ENCODE results near the gene MBD6. TPM values are rescaled to one million over a fixed set of nuclear protein-coding genes. Genes with fewer than 3 reads are reported as not detected.

Gene MBD6
- total and polyA plus RNA-seq, 2 of the 13 experiments (the other 11 are each of a cell fraction or from before 2014, with no cell fraction given), result 4.1 to 5.9 TPM

GRCh38 chr12:57547288-57548012 lies 24.8 kb downstream of the MBD6 start (continued):
- TF ChIP-seq PBX2 (CRISPR knock-in tag; IDR thresholded peaks at IDR 0.05), result no peak
- TF ChIP-seq THAP11 (CRISPR knock-in tag; IDR thresholded peaks at IDR 0.05), result peak; percentile 99
- TF ChIP-seq ZNF331 (CRISPR knock-in tag; IDR thresholded peaks at IDR 0.05), result no peak
- no peak for TF ChIP-seq KDM5A (IDR thresholded peaks at IDR 0.05; ENCODE audit: borderline replicate concordance, low read length)
- TF ChIP-seq ZFYVE20 (CRISPR knock-in tag; IDR thresholded peaks at IDR 0.05; ENCODE audit: borderline replicate concordance, low read depth), result no peak
- TF ChIP-seq YY1 (IDR thresholded peaks at IDR 0.05; ENCODE audit: insufficient read depth, insufficient replicate concordance, low read depth, low read length), result no peak
- TF ChIP-seq KDM2A (CRISPR knock-in tag; IDR thresholded peaks at IDR 0.05; ENCODE audit: borderline replicate concordance, low read depth), result 0 out of 2 replicates have a peak, but pooled peaks have one; percentile 15
- peak; percentile 90 for TF ChIP-seq CREM (IDR thresholded peaks at IDR 0.05)
- TF ChIP-seq CREM (CRISPR knock-in tag; IDR thresholded peaks at IDR 0.05), result no peak
- TF ChIP-seq NFE2L2 (IDR thresholded peaks at IDR 0.05; ENCODE audit: low read length), result no peak
- TF ChIP-seq IRF2 (CRISPR knock-in tag; IDR thresholded peaks at IDR 0.05), result peak; percentile 83
- TF ChIP-seq SOX6 (IDR thresholded peaks at IDR 0.05), result no peak
- no peak for TF ChIP-seq SOX6 (CRISPR knock-in tag; IDR thresholded peaks at IDR 0.05)
- no peak for TF ChIP-seq ZBTB7B (CRISPR knock-in tag; IDR thresholded peaks at IDR 0.05)
- no peak for TF ChIP-seq ZFP37 (CRISPR knock-in tag; IDR thresholded peaks at IDR 0.05; ENCODE audit: borderline replicate concordance)
- no peak for TF ChIP-seq KLF6 (CRISPR knock-in tag; IDR thresholded peaks at IDR 0.05)
- TF ChIP-seq TERF1 (CRISPR knock-in tag; IDR thresholded peaks at IDR 0.05), result no peak
- TF ChIP-seq ZNF143 (CRISPR knock-in tag; IDR thresholded peaks at IDR 0.05), result peak; percentile 92
- TF ChIP-seq JUND (CRISPR knock-in tag; IDR thresholded peaks at IDR 0.05), result peak; percentile 76; the same call in 1 of the 2 replicates
- no peak for TF ChIP-seq ZNF564 (CRISPR knock-in tag; IDR thresholded peaks at IDR 0.05)
- TF ChIP-seq ZNF768 (CRISPR knock-in tag; IDR thresholded peaks at IDR 0.05), result no peak
- 0 out of 2 replicates have a peak, but pooled peaks have one; percentile 2 for TF ChIP-seq CBFB (CRISPR knock-in tag; IDR thresholded peaks at IDR 0.05)
- no peak for TF ChIP-seq FOXA3 (CRISPR knock-in tag; IDR thresholded peaks at IDR 0.05)
- TF ChIP-seq EHMT2 (IDR thresholded peaks at IDR 0.05; ENCODE audit: borderline replicate concordance, low read depth, low read length), result no peak
- peak; percentile 41; the same call in 1 of the 2 replicates for TF ChIP-seq CREB1 (IDR thresholded peaks at IDR 0.05)
- peak; percentile 92 for TF ChIP-seq CREB1 (CRISPR knock-in tag; IDR thresholded peaks at IDR 0.05)
- TF ChIP-seq JUN (CRISPR knock-in tag; IDR thresholded peaks at IDR 0.05), result peak; percentile 80; the same call in 1 of the 2 replicates
- TF ChIP-seq ZNF430 (CRISPR knock-in tag; IDR thresholded peaks at IDR 0.05), result no peak
- TF ChIP-seq MIER3 (CRISPR knock-in tag; IDR thresholded peaks at IDR 0.05; ENCODE audit: borderline replicate concordance), result 0 out of 2 replicates have a peak, but pooled peaks have one; percentile 24
- no peak for TF ChIP-seq FOSL1 (CRISPR knock-in tag; IDR thresholded peaks at IDR 0.05; ENCODE audit: borderline replicate concordance)
- TF ChIP-seq ATF2 (CRISPR knock-in tag; IDR thresholded peaks at IDR 0.05), result peak; percentile 99
- TF ChIP-seq ZNF468 (CRISPR knock-in tag; IDR thresholded peaks at IDR 0.05), result no peak

Measured in HepG2 (cell line).